Skin of body (tissue), 2 donors: Measurements from ENCODE around the gene TIGD7. TPM values are rescaled to one million over a fixed set of nuclear protein-coding genes. Genes with fewer than 3 reads are reported as not detected.
"Not testable (repeated sequence)": the region's sequence is repeated elsewhere in the genome, so short reads cannot be mapped to it uniquely, and the experiment has no call there.

ENCODE experiments used
- DNase-seq: peaks from one replicate; lab custom pipeline; 2025; lab: John Stamatoyannopoulos, UW
- total RNA-seq: library from RNA; depleted of rRNA; stranded (reverse); fragments of >200 nt; gene quantifications from one replicate; pipeline ENCODE4 v1.2.3, GENCODE V29; 2014

The TIGD7 gene
- total RNA-seq, 1 donor from 2014 or later, result 10.3 TPM

DNA sequence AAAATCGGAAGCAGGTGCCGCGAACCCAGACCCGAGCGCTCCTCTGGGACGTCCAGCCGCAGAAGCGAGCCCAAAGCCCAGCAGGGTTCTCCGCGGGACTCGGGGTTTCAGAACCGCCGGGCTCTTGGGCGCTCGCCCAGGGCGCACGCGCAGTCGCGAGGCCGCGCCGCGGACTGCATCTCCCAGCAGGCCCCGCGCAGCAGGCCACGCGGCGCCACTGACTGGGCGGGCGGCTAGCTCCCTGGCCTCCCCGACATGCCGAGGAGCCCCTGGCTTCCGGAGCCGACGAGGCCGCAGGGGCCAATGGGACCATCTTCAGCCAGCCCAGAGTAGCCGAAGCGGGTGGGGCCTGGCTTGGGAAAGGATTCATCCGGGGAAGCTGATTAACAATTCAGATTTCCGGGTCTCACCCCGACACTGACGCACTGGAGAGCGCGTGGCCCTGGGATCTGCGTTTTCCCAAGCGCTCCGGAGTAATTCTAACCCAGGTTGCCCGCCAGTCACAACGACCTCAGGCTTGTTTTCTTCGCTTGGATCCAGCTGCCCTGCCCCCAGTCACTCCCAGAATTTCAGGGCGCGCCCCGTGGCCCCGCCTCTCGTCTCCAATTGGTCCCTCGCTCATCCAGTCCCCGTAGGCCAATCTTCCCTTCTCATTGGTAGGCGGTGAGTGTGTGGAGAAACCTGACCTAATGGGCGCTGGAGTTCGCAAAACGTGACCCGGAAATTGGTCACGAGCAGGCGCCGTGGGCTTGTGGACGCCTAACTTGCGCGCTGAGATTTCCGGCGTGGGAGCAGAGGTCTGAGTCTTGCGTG lies 22.3 kb downstream of the TIGD7 start, which contains the start of gene ZNF263:
Gene ZNF263 (plus strand): TSS at position 762 of the 813 bp plus-strand sequence. CDS start 328 bp downstream, outside the sequence.
- DNase-seq, result peak; percentile 99

DNA sequence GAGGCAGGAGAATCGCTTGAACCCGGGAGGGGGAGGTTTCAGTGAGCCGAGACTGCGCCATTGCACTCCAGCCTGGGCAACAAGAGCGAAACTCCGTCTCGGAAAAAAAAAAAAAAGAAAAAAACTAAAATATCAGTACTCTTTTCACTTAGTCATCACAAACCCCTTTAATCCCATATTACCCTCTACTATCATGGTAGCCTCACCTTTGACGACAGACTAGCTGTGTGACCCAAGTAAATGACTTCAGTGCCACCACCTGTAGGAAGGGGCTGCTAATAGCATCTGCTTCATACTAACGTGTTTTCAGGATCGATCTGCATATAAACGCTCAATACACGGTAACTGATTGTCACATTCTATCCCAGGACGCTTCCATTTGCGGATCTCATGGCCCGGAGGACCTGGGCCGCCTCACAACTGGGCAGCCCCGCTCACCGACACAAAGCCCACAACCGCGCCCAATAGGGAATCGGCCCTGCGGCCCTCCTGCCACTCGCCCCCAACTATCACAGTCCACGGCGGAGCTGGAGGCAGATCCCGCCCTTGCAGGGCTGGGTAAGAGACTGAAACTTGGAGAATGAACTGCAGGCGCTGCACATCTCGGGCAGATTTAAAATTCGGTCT lies 23.0 kb downstream of the TIGD7 start:
- DNase-seq, result peak; percentile 68

DNA sequence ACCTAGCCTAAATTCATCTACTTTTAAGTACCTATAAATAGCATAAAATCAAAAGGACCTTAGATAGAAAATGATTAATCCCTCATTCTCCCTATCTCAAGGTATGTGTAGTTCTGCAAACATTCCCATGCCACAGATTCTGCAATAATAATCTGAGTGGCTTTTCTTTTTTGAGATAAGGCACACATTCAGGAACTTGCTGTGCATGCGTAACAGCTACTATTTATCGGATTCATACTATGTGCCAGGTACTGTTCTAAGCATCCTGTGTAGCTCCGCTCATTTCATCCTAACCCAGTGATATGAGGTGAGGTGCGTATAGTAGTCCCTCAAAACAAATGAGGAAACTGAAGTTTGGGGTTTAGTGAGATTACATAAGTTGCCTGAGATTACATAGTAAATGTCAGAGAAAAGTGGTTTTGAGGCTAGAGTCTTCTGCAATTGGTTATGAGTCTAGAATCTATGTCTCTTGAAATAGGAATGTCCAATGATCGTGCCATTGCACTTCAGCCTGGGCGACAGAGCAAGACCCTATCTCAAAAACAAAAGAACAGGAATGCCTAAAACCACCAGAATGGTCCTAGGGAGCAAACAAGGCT lies 23.9 kb downstream of the TIGD7 start:
- DNase-seq, result no peak

DNA sequence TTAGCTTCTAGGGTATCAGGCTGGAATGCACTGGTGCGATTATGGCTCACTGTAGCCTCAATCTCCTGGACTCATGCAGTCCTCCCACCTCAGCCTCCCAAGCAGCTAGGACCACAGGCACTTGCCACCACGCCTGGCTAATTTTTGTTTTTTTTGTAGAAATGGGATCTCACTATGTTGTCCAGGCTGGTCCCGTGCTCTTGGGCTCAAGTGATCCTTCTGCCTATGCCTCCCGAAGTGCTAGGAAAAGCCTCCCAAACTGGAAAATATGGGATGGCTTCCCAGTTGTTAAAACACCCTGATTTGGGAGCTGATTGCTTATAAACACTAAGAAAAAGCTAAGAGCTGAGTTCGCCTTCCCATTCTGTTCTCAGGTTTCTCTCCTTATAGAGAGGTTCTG lies 28.6 kb downstream of the TIGD7 start:
- no peak for DNase-seq

DNA sequence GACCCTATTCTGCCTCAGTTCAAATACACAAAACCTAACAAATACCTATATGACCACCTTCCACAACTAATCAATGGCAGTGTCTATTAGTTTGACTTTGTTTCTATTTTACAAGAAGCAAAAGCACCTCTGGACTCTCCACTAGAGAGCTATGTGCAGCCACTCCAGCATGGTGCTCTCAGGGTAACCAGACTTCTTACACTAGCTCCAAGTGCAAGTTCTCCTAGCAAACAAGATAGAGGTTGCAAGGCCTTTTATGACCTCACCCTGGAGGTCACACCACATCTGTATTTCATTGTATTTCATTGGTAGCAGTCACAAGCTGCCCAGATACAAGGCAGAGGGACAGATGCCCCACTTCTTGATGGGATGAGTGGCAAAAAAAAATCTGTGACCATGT lies 30.3 kb downstream of the TIGD7 start:
- DNase-seq, result no peak

DNA sequence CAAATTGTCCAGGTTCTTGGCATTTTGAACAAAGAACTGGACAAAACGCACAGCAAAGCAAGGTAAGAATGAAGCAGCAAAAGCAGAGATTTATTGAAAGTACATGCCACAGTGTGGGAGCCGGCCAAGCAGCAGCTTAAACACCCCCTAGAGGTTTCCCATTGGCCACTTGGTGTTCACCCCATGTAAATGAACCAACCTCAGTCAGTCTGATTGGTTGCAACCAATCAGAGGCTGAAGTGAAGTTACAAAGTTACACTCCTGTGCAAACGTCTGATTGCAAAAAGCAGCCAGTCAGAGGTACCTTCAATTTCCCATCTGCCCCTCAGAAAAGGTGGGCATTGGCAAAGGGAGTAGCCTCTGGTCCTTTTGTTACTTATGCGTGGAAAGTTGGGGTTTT lies 30.7 kb downstream of the TIGD7 start:
- no peak for DNase-seq

DNA sequence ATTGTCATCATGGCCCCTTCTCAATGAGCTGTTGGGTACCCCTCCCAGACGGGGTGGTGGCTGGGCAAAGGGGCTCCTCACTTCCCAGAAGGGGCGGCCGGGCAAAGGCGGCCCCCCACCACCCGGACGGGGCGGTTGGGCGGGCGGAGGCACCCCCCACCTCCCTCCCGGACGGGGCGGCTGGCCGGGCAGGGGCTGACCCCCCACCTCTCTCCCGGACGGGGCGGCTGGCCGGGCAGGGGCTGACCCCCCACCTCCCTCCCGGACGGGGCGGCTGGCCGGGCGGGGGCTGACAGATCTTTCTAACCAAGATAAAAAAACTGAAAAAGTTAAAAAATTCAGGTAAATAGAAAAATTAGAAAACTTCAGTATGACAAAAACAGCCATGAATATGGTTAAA lies 33.9 kb downstream of the TIGD7 start:
- DNase-seq, result not testable (repeated sequence)

DNA sequence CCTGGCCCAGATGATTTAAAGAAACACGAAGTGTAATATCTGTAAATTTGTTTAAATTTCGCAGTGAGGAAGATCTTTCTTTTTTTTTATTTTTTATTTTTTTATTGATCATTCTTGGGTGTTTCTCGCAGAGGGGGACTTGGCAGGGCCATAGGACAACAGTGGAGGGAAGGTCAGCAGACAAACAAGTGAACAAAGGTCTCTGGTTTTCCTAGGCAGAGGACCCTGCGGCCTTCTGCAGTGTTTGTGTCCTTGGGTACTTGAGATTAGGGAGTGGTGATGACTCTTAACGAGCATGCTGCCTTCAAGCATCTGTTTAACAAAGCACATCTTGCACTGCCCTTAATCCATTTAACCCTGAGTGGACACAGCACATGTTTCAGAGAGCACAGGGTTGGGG lies 34.5 kb downstream of the TIGD7 start:
- DNase-seq, result not testable (repeated sequence)

DNA sequence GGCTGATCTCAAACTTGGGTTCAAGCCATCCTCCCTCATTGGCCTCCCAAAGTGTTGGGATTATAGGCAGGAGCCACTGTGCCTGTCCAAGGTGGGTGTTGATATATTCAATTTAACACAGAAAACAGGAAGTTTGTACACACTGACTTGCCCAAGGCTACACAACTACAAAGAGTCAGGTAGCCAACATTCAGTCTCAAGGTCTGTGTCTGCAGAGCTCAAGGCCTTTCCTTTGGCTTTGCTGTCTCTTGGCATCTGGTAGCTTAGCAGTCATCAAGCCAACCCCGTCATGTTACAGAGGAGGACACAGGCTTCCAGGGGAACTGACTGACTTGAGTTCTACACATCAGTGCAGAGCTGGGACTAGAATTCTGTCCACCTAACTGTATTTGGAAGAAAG lies 36.9 kb downstream of the TIGD7 start:
- no peak for DNase-seq

DNA sequence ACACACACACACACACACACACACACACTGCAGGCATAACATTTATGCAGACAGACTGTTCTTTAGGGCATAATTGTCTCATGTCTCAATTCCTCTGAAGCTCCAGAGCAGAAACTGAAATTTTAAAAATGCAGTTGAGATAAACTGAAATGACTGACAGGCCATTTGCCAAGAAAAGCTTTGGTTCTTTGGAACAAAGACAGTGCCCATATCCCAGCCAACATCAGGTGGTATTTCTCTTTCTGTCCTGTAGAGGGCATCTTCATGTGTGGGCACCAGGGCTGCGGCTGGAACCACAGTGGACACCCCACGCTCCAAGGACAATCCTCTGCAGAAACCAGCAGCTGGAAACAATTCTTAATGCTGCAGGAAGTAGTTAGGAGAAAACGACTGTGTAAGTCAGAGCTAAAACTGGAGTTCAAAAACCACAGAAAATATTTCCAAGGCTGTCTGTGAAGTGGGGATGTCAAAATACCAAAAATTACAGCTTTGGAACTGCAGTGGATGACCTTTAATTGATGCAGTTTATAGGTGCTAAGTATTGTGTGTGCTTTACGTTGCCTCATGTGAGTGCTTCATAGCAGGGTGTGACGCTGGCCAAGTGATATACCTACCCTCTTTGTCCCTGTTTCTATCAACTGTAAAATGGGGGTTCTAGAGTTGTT lies 38.2 kb downstream of the TIGD7 start:
- DNase-seq, result no peak

DNA sequence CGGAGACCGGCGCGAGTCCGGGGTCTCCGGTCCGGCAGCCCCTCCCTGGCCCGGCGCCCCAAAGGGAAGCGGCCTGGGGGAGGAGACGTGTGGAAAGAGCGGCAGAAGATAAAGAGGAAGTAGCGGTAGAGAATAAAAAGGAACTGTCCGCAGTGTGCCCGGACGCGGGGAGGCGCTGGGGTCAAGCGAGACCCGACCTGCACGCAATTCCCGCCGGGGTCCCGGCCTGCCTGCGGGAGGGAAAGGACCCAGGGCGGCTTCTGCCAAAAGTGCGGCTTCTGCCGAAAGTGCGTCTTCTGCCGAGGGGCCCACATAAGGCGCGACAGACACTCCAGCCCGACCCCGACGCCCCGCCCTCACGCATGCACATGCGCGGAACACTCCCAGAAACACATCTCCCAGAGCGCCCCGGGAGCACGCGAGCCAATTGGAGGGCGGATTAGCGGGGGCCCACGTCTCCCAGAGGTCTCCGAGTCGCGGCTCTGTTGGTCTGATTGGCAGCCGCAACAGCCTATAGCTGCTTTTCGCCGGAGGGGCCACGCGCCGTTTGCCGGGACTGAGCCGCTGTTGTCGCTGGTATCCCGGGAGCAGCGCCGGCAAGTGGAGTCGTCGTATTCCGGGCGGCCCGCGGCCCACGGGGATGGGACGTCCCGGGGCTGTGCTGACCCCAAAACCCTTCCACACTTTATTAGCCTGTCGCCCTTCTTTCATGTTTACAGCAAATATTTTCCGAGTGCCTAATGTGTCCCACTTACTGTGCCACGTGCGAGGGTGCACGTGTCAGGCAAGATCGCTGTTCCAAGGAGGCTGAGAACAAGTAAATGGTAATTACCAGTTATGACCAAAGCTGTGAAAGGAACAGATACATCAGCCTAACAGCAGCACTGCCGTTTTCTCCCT lies 40.8 kb downstream of the TIGD7 start:
- peak; percentile 96 for DNase-seq

DNA sequence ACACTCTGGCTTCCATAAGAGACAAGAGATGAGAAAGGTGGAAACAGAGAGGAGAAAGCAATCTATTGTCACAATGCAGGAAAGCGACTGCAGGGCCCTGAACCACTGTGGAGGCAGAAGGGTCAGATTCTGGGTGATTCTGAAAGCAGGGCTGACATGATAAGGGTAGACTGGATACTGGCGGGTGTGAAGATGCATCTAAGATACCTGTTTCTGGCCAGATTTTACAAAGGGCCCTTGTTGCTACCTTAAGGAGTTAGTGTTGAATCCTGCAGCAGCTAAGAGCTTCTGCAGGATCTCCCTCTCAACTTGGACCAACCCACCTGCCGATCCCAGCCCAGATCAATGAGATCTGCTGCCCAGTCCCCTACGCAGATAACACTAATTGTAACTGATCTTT lies 42.7 kb downstream of the TIGD7 start:
- no peak for DNase-seq

DNA sequence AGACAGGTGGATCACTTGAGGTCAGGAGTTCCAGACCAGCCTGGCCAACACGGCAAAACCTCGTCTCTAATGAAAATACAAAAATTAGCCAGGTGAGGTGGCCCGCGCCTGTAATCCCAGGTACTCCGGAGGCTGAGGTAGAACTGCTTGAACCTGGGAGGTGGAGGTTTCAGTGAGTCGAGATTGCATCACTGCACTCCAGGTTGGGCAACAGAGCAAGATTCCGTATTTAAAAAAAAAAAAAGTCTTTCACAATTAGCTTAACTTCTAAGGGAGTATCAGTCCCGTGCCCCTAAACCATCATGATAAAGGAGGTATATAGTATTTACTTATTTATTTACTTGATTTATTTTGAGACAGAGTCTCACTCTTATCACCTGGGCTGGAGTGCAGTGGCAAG lies 45.4 kb downstream of the TIGD7 start:
- DNase-seq, result no peak

DNA sequence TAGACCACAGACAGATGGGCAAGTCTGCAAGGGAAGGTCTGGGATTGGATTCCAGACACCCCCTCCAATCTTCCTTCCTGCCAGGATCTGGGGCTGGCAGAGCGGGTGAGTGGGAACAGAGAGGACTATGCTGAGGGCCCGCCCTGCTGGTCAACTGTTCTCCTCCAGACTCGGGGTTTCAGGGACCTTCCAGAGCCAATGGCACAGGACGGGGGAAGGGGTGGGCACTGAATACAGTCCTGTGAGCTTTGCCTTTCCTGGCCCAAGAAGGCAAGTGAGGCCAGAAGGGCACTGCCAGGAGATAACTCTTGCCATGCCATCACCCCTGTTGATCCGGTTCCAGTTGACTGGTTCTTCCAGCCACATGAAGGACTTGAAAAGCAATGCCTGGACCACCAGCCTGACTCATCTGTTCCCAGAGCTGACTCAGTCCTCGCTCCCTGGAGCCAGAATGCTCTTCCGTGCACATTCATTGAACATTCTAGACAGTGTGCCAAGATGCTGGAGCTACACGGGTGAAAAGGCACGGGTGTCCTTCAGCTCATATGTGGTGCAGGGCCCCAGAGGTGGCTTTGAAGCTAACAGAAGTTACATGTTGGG lies 48.3 kb downstream of the TIGD7 start:
- DNase-seq, result no peak

DNA sequence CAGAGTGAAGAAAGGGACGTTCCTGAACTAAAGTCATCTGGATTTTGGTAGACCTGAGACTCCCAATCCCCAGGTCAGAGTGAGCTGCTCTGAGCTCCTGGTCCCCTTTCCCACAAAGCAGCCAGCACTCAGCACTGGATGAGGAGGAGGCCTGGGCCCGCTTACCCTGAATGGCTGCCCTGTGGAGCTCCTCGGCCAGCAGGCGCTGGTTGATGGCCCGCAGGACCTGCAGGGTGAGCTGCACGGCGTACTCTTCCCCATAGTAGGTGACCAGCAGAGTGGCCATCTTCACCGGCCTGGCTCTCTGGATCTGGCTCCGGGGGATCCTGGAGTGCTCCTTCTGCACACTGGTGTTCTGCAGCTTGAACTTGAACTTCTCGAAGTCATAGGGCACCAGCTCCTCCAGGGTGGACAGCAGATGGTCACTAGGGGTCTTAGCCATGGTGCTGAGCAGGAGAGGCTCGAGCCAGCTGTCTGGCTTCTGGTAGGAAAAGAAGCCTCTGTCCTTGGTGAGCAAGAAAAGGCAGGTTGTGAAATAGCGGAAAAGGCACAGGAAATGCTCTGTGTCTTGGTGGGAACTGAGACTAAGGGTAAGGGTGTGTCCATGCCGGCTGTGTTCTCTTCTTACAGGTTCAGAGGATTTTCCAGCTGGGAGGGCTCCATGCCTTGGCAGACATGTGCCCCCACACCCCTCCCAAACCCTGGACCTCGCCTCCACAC lies 48.9 kb downstream of the TIGD7 start, which contains the start of gene MEFV:
Gene MEFV (minus strand): TSS at position 488 of the 720 bp plus-strand sequence. CDS start 46 bp downstream, at position 442.
- no peak for DNase-seq

DNA sequence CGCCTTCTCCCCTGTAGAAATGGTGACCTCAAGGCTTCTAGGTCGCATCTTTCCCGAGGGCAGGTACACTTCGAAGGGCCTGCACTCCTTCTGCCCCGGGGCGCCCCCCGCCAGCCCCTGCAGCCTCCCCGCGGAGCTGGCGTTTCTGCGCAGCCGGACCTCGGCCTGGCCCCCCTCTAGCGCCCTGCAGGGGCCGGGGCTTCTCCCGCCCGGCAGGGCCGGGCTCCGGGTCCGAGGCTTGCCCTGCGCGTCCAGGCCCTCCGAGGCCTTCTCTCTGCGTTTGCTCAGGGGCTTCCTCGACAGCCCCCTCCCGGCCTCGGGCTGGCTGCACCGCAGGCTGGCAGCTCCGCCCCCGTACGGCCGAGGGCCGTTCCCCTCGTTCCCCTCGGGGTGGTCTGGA lies 50.9 kb downstream of the TIGD7 start:
- DNase-seq, result no peak

DNA sequence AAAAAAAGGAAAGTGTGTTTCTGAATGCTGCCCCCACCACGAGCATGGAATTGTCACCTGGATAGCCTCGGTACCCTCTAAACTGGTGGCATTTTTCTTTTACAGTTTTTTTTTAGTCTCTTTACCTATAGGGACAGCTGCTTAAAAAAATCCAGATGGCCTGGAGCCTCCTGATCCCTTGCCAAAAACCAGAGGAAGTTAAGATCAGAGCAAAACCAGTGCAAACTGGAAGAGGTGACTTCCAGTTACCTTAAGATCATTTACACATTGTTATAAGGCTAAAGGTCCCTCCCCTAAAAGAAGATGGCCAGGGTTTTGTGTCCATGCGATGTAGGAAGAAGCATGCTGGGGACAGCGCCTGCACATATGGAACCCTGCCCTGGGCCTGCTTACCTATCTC lies 52.3 kb downstream of the TIGD7 start:
- DNase-seq, result no peak

DNA sequence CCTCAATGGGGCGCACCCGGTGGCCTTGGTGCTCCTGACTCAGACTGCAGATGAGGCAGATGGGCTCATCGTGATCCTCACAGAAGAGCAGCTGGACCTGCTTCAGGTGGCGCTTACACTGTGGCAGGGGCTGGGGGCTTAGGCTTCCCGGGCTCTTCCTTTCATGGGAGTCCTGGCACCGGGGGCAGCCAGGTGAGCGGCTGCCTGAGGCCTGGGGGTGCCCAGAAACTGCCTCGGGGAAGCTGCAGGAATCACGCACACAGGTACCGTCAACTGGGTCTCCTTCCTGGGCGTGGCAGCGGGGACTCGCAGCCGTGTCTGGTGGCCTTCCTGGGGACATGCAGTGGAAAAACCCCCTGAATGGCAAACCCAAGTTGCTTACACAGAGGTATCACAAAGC lies 55.8 kb downstream of the TIGD7 start:
- DNase-seq, result no peak

DNA sequence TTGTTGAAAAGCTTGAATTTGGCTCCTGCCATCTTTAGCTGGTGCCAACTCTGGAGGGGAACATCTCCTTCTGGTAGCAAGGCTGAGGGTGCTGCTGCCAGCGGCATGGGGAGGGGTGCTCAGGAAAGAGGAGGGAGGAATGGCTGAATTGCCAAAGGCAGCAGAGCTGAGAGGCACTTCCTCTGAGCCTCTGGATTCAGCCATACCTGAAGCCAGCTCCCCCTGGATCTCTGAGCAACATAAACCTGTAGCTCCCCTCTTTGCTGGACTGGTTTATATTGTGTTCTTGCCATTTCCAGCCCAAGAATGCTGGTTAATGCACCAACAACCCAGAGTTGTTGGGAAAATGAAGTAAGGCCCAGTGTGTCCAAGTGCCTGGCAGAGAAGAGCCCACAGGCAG lies 56.2 kb downstream of the TIGD7 start:
- DNase-seq, result no peak
